Measurements from ENCODE around the gene TEX47.

TEX47 gene

DNA sequence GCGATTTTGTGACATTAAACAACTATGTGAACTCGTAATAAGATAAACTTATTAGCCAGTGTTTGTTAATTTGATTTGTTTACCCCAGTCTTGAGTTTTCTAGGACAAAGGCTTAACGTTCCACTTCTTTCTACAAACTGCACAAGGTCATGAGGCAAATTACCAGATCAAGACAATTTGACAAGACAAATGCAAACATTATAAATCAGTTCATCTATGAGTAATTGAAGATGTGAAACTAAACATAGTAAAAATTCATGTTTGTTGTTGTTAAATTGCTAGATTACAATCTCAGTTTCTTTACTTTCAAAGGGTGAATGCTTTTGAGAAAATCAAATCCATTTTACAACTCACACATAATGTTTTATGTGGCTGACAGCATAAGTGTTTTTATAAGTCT is 49.4 kb downstream of the TEX47 start:
- DNase-seq (ENCODE audit: low read depth, low spot score): no peak
